SK-N-SH (cell line): ENCODE results near the gene ERC1. TPM values are rescaled to one million over a fixed set of nuclear protein-coding genes. Genes with fewer than 3 reads are reported as not detected.

Experiments
- CTCF ChIA-PET: fragments of 300-600, 350-600 bp; formaldehyde crosslinking; extraction: SDS; loops from one replicate; lab custom pipeline; 2021; lab: Yijun Ruan, JAX
- POLR2A ChIA-PET: fragments of 350-600 bp; sonication (Branson Sonifier 250); formaldehyde crosslinking; extraction: SDS; loops from one replicate; lab custom pipeline; 2020; ENCODE audit warnings: antibody characterized with exemption, inconsistent platforms; lab: Yijun Ruan, JAX
- DNase-seq: peaks from one replicate; pipeline ENCODE4 v3.0.0; 2012
- H2AFZ ChIP-seq: fragments of 200-600 bp; sonication (generic); 2 replicates; pipeline ENCODE4 v1.8.1; 2016; ENCODE audit warnings: antibody characterized with exemption, mild to moderate bottlenecking, low read depth
- H3F3A ChIP-seq: fragments of 200-600 bp; sonication (generic); replicated peaks from 2 replicates; pipeline ENCODE3; 2016; ENCODE audit warnings: antibody characterized with exemption, mild to moderate bottlenecking; ENCODE audit not compliant: insufficient read depth
- H3K27ac ChIP-seq, 2 experiments: fragments of 200-500 bp in 1 of 2; fragments of 200-600 bp in 1 of 2; sonication (Bioruptor generic) in 1 of 2; sonication (generic), shearing (Covaris generic) in 1 of 2; 2 replicates each; pipeline versions ENCODE4 v1.5.1 to v1.6.1; 2014 to 2016; ENCODE audit warnings: low read depth in 2 of 2, inconsistent platforms in 1 of 2, low read length in 1 of 2, mild to moderate bottlenecking in 1 of 2, mixed read lengths in 1 of 2
- H3K27me3 ChIP-seq: fragments of 200-600 bp; sonication (generic), shearing (Covaris generic); 2 replicates; pipeline ENCODE4 v1.6.1; 2016; ENCODE audit warnings: mixed run types; ENCODE audit not compliant: insufficient read depth
- H3K36me3 ChIP-seq, 2 experiments: fragments of 200-500 bp in 1 of 2; fragments of 200-600 bp in 1 of 2; sonication (Bioruptor generic) in 1 of 2; sonication (generic) in 1 of 2; replicated peaks in 1 of 2; 2 replicates each; pipeline versions ENCODE3 to v1.5.1; 2014 to 2016; ENCODE audit warnings: low read length in 1 of 2, mild to moderate bottlenecking in 1 of 2; ENCODE audit not compliant: insufficient read depth in 2 of 2, control insufficient read depth in 1 of 2
- H3K4me1 ChIP-seq, 2 experiments: fragments of 200-500 bp in 1 of 2; fragments of 200-600 bp in 1 of 2; sonication (Bioruptor generic) in 1 of 2; sonication (generic), shearing (Covaris generic) in 1 of 2; 2 replicates each; pipeline versions ENCODE4 v1.5.1 to v1.6.1; 2014 to 2016; ENCODE audit warnings: low read depth in 1 of 2, low read length in 1 of 2, mixed run types in 1 of 2; ENCODE audit not compliant: insufficient read depth in 2 of 2, control insufficient read depth in 1 of 2
- H3K4me2 ChIP-seq: fragments of 200-600 bp; sonication (generic), shearing (Covaris generic); 2 replicates; pipeline ENCODE4 v1.6.1; 2017; ENCODE audit warnings: mixed run types
- H3K4me3 ChIP-seq, 2 experiments: fragments of 200-500 bp in 1 of 2; fragments of 200-600 bp in 1 of 2; sonication (Bioruptor generic) in 1 of 2; sonication (generic), shearing (Covaris generic) in 1 of 2; 2 replicates each; pipeline versions ENCODE4 v1.5.1 to v1.8.1; 2014 to 2016; ENCODE audit warnings: low read depth in 2 of 2, inconsistent platforms in 1 of 2, low read length in 1 of 2, mild to moderate bottlenecking in 1 of 2, mixed read lengths in 1 of 2, moderate library complexity in 1 of 2
- H3K79me2 ChIP-seq: fragments of 200-600 bp; sonication (generic); 2 replicates; pipeline ENCODE4 v1.8.1; 2017; ENCODE audit warnings: mild to moderate bottlenecking; ENCODE audit not compliant: insufficient read depth
- H3K9ac ChIP-seq: fragments of 200-600 bp; sonication (generic); 2 replicates; pipeline ENCODE4 v1.6.1; 2017; ENCODE audit warnings: mixed run types
- H3K9me2 ChIP-seq: fragments of 200-600 bp; sonication (generic); 2 replicates; pipeline ENCODE4 v1.6.1; 2017; ENCODE audit warnings: mixed run types
- H3K9me3 ChIP-seq: fragments of 200-600 bp; sonication (generic); 2 replicates; pipeline ENCODE4 v1.6.1; 2017; ENCODE audit warnings: mixed run types, mild to moderate bottlenecking, moderate library complexity
- H4K20me1 ChIP-seq: fragments of 200-600 bp; sonication (generic); 2 replicates; pipeline ENCODE4 v1.6.1; 2017; ENCODE audit warnings: mild to moderate bottlenecking, mixed run types; ENCODE audit not compliant: insufficient read depth
- MEF2A ChIP-seq: IDR thresholded peaks from 2 replicates; pipeline ENCODE4 v1.4.0; 2012; ENCODE audit warnings: low read depth, borderline replicate concordance
- MXI1 ChIP-seq: IDR thresholded peaks from 2 replicates; pipeline ENCODE4 v1.6.1; 2012; ENCODE audit warnings: mild to moderate bottlenecking, low read depth, low read length, improper control_type of control experiment
- NRF1 ChIP-seq: IDR thresholded peaks from 2 replicates; pipeline ENCODE4 v1.6.1; 2012; ENCODE audit warnings: low read depth, mild to moderate bottlenecking, low read length
- RAD21 ChIP-seq: IDR thresholded peaks from 2 replicates; pipeline ENCODE4 v1.6.1; 2012; ENCODE audit warnings: mild to moderate bottlenecking, low read length
- RFX5 ChIP-seq: IDR thresholded peaks from 2 replicates; pipeline ENCODE4 v1.6.1; 2012; ENCODE audit warnings: mild to moderate bottlenecking, improper control_type of control experiment, low read length
- WGBS: methylation state at CpG from one replicate; pipeline ENCODE4 v1.1.6; 2017; ENCODE audit warnings: low lambda C conversion rate; 5-methylcytosine and 5-hydroxymethylcytosine counted together
- polyA plus RNA-seq, 3 experiments: library from polyadenylated mRNA; depleted of rRNA; stranded (reverse); fragments of >200 nt; gene quantifications; 2 replicates each; pipeline ENCODE4 v1.2.3, GENCODE V29; 2012
- TF ChIP-seq, protein P1 (sequence below): IDR thresholded peaks from 2 replicates; pipeline ENCODE4 v1.4.0; 2012; ENCODE audit warnings: low read depth, borderline replicate concordance
- TF ChIP-seq, protein P2 (sequence below): IDR thresholded peaks from 2 replicates; pipeline ENCODE4; 2012

ERC1 gene
- polyA plus RNA-seq, 1 of the 3 experiments (the other 2 are of a cell fraction) = 7.5 TPM

GRCh38 chr12:1104088-1104800 lies 113.2 kb downstream of the ERC1 start:
- H3K79me2 ChIP-seq = peaks cover 45% of the 10 kb centered on the region
- no peak for DNase-seq
- POLR2A ChIA-PET = no interaction called here

DNA sequence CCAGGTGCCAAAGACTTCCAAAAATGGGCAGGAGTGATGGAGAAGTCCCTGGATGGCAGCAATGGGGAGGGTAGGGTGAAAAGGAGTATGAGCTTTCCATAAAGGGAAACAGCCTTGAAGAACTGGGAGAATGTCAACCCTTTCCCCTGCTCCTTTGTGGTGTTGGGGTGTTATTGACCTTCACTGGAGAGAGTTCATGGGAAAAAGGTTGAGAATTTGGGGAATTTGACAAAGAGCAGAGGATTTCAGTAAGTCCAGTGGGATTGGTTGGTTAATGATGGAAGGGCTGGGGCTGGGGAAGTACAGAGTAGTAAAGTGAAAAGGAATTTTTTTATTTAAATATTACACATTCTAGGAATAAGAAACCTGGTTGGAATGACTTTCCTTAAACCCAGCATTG lies 116.6 kb downstream of the ERC1 start:
- ChIA-PET CTCF (interaction anchor here (2.5 to 4.1 kb wide), 2 partner anchors 10 to 475 kb away, joined by 9 to 34 read pairs; no protein-coding TSS in a partner anchor), POLR2A (no interaction called here)
- Histone ChIP-seq H3K4me3 (no peak overlapping the region), H3K4me1 (no peaks in the 10 kb centered on the region), H2AFZ (no peak overlapping the region), H3K9me3 (no peaks in the 10 kb centered on the region), H3K36me3 (peaks cover 15 to 27% of the 10 kb centered on the region in 2 experiments), H3K9me2 (no peaks in the 10 kb centered on the region), H3K4me2 (no peak overlapping the region), H3F3A (no peaks in the 10 kb centered on the region), H3K9ac (no peak overlapping the region), H3K27me3 (no peaks in the 10 kb centered on the region), H4K20me1 (no peaks in the 10 kb centered on the region), H3K79me2 (peaks cover 22% of the 10 kb centered on the region), H3K27ac (no peak overlapping the region)
- TF ChIP-seq MEF2A = no peak
- no peak for TF ChIP-seq RFX5
- TF ChIP-seq RAD21 = no peak
- no peak for TF ChIP-seq NRF1
- TF ChIP-seq MXI1 = no peak
- TF ChIP-seq, protein P1, sequence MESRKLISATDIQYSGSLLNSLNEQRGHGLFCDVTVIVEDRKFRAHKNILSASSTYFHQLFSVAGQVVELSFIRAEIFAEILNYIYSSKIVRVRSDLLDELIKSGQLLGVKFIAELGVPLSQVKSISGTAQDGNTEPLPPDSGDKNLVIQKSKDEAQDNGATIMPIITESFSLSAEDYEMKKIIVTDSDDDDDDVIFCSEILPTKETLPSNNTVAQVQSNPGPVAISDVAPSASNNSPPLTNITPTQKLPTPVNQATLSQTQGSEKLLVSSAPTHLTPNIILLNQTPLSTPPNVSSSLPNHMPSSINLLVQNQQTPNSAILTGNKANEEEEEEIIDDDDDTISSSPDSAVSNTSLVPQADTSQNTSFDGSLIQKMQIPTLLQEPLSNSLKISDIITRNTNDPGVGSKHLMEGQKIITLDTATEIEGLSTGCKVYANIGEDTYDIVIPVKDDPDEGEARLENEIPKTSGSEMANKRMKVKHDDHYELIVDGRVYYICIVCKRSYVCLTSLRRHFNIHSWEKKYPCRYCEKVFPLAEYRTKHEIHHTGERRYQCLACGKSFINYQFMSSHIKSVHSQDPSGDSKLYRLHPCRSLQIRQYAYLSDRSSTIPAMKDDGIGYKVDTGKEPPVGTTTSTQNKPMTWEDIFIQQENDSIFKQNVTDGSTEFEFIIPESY = no peak
- TF ChIP-seq, protein P2, sequence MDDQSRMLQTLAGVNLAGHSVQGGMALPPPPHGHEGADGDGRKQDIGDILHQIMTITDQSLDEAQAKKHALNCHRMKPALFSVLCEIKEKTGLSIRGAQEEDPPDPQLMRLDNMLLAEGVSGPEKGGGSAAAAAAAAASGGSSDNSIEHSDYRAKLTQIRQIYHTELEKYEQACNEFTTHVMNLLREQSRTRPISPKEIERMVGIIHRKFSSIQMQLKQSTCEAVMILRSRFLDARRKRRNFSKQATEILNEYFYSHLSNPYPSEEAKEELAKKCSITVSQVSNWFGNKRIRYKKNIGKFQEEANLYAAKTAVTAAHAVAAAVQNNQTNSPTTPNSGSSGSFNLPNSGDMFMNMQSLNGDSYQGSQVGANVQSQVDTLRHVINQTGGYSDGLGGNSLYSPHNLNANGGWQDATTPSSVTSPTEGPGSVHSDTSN = no peak
- DNase-seq = no peak

More at GRCh38 chr12:1104088-1104800, 113.2 kb downstream of the ERC1 start:
- CTCF ChIA-PET = interaction anchor here (1.0 to 6.0 kb wide), 6 partner anchors 11 to 479 kb away, joined by 3 to 49 read pairs (median 7); partner anchors contain the start of gene RAD52
- Histone ChIP-seq H3K4me3 (no peak overlapping the region), H3F3A (no peaks in the 10 kb centered on the region), H3K36me3 (no peaks in the 10 kb centered on the region), H3K27me3 (no peaks in the 10 kb centered on the region), H3K4me1 (no peaks in the 10 kb centered on the region; a peak in 1 of 4 replicates), H2AFZ (no peak overlapping the region), H3K4me2 (no peak overlapping the region), H3K27ac (no peak overlapping the region), H3K9ac (no peak overlapping the region), H3K9me3 (no peaks in the 10 kb centered on the region), H4K20me1 (no peaks in the 10 kb centered on the region), H3K9me2 (no peaks in the 10 kb centered on the region)
- no peak for TF ChIP-seq RFX5
- WGBS = 97% methylated on average over 8 of the region's 8 CpGs
